HG03442 (cell line): ENCODE measurements around the gene PROSER2.
"Not testable (repeated sequence)": the region's sequence is repeated elsewhere in the genome, so short reads cannot be mapped to it uniquely, and the experiment has no call there.

Source experiments
- ATAC-seq: cut with Tn5 transposase; IDR thresholded peaks from one replicate; pipeline ENCODE4 v1.9.1; 2021; ENCODE audit warnings: mild to moderate bottlenecking, moderate library complexity; ENCODE audit not compliant: unreplicated experiment

PROSER2 gene

DNA sequence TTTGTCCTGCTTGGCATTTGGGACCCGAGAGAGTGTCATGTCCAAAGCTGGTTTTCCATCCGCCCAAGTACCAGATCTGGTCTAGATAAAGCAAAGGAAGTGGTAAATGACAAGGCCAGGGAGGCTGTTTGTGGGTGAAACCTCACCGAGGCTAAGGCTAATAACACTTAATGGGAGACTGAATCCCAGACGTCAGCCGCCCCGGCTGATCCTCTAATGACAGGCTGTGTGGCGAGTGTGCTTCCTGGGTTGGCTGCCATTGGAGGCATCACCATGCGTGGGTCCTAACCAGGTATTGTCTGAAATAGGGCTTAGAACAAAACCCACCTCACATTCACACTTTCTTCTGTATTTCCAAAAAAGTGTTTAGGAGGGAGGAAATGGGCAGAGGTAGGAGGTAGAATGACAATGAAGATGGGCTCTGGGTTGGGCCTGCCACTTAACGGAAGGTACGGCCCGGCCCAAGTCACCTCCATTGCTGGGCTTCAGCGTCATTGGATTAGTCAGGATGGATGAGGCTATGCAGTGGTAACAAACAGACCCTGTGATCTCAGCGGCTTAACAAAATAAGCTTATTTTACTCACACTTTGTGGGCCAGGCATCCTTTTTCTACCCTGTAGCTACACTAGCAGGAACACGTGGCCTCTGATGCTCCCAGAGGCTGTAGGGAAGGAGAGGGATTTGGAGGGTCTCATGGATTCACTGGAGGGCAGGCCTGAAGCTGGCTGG lies 59.7 kb downstream of the PROSER2 start:
- no peak for ATAC-seq

DNA sequence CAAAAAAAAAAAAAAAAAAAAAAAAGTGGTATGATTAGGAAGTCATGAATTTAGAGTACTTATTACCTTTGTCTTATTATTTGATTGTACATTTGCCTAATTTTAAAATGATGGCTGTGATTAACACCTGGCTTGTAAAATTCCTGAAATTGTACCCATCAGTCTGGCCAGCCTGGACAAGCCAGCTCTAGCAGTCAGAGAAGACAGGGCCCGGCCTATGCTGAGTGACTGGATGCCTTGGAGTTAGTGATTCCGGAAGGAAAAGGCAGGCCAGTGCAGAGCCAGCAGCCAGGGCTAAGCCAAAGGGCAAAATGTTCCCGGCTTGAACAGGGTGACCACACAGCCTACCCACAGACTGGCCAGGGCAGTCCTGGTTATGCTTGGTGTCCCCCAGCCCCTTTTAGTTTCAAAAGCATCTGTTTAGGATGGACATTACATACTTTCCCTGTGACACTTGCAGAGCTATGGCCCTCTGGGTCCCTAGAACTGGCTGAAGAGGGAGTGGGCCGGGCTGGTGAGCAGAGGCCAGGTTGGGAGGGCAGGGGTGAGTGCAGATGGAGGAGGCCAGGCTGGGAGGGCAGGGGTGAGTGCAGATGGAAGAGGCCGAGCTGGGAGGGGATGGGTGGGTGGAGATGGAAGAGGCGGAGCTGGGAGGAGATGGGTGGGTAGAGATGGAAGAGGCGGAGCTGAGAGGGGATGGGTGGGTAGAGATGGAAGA lies 61.7 kb downstream of the PROSER2 start:
- ATAC-seq: no peak

DNA sequence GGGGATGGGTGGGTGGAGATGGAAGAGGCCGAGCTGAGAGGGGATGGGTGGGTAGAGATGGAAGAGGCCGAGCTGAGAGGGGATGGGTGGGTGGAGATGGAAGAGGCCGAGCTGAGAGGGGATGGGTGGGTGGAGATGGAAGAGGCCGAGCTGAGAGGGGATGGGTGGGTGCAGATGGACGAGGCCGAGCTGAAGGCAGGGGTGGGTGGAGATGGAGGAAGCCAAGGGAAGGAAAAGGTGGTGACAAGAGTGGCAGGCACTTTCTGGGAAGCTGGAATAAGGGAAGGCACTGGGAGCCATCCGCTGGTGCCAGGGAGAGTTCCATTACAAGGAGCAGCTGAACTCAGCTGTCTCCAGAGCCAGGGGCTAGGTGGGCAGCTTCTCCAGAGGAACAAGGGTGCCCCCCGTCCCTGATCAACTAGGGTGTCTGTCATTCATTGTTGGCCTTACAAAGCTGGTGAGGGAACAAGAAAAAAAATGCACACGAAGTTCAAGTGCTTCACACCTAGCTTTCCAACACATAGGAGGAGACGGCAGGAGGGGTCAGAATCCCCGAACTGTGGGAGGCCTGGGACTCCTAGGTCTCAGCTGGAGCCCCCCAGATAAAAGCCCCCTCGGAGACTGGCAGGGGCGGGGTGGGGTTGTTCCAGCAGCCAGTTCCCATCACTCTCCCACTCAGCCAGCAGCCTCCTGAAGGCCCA lies 62.4 kb downstream of the PROSER2 start:
- no peak for ATAC-seq

DNA sequence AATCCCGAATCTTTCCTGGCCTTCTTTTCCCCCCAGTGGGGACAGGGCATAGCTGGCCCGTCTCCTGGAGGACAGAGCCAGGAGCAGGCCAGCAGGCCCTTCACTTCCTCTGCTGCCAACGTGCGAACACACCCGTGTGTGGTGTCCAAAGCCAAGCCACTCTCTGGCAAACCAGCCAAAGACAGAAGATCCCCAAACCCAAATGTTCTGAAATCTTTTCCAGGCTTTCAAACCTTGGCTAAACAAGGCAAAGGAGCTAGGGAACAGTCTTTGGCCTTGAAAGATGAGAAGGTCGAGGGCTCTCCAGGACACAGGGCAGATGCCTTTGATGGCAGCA lies 63.0 kb downstream of the PROSER2 start:
- no peak for ATAC-seq

DNA sequence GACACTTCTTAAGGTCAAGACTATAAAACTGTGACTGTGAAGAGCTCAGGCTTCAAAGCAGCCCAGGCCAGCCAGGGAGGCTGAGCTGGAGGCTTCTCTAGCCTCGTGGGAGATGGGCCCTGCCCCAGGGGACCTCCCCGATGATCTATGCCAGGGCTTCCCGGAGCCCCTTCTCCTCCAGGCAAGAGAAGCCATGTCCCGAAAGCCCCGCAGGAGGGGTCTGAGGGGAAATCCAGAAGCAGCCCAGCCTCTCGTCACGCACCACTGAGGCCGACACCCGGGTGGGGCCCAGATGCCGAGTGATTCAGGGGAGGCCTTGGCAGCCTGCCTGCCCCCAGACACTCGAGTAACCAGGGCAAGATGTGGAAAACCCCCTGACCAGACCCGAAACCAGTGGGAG lies 63.7 kb downstream of the PROSER2 start:
- ATAC-seq: no peak

DNA sequence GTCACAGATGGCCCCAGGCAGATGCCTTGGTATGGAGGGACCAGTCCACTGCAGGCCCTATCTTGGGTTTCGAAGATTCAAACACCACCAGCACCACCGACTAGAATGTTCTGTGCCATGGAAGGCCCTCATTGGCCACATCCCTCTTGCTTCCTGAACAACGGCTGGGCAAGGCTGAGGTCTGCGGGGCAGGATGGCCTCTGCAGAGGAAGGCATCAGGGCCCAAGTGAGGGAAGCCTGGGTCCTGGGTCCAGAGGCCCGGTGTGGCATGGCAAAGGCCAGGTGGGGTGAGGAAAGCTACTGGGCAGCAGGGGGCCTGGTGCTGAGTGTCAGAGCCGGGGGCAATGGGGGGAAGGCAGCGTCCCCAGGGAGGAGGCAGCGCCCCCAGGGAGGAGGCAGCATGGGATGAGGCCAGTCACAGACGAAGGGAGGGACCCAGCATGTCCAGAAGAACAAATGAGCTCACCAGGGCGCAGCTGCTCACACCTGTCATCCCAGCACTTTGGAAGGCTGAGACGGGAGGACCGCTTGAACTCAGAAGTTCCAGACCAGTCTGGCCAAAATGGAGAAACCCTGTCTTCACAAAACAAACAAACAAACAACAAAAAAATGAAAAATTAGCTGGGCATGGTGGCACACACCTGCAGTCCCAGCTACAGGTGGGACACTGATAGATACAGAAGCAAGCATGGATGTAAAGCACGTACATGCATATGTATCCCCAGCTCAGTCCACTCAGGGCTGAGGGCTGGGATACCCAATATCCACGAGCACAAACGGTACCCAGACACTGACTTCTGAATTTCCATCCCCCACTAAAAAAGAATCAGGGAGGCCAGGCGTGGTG lies 64.4 kb downstream of the PROSER2 start:
- no peak for ATAC-seq

DNA sequence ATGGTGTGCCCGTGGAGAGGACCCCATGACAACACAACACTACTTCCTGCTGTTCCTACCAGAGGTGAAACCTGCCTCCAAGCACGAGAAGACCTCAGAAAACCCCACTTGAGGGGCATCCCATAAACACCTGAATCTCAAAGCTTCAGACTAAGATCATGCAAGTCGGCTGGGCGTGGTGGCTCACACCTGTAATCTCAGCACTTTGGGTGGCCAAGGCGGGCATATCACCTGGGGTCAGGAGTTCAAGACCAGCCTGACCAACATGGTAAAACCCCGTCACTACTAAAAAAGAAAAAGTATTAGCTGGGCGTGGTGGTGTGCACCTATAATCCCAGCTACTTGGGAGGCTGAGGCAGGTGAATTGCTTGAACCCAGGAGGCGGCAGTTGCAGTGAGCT lies 66.1 kb downstream of the PROSER2 start:
- ATAC-seq: not testable (repeated sequence)

DNA sequence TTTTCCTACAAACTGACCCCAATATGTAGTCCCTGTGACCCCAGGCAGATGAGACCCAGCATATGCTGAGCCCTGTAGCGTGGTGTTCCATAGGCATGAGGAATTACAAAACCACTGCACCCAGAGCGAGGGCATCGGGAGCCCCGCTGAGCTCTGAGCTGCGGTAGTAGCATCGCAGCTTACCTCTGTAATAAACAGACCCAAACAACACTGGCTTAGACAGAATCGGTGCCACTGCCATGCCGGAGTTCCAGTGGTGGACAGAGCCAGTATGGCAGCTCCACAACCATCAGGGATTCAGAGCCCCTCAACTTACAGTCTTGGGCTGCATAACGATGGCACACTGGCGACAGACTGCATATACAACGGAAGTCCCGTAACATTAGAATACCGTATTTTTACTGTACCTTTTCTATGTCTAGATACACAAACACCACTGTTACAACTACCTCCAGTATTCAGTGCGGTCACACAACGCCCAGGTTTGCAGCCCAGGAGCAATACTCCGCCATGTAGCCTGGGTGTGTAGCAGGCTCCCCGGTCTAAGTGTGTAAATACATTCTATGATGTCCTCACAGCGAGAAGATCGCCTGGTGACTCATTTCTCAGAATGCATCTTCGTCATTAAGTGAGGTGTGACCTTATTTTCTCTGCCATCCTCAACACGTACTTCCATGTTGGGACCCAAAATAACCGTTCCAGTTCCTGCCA lies 68.8 kb downstream of the PROSER2 start:
- no peak for ATAC-seq

DNA sequence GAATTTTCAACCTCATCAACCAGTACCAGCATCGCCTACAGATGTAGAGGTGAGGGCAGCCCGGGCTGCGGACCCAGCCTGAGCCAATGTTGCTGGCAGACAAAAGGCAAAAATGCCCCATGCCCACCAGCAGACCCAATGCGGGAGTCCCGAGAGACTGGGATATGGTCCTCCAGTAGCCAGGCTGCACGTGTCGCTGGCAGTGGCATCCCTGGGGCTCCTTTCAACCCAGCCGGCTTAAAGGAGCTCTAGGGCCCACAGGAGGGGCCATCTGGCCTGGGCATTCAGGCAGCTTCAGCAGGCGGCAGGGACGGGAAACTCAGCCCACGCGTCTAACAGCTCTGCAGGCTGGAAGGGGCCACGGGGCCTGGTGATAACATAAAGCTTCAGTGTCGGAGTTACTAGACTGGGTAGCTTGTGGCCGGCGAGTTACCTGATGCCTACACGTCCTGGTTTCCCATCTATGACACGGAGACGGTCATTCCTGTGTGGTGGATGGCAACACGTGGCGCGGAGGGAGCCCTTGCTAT lies 70.7 kb downstream of the PROSER2 start:
- ATAC-seq: no peak

DNA sequence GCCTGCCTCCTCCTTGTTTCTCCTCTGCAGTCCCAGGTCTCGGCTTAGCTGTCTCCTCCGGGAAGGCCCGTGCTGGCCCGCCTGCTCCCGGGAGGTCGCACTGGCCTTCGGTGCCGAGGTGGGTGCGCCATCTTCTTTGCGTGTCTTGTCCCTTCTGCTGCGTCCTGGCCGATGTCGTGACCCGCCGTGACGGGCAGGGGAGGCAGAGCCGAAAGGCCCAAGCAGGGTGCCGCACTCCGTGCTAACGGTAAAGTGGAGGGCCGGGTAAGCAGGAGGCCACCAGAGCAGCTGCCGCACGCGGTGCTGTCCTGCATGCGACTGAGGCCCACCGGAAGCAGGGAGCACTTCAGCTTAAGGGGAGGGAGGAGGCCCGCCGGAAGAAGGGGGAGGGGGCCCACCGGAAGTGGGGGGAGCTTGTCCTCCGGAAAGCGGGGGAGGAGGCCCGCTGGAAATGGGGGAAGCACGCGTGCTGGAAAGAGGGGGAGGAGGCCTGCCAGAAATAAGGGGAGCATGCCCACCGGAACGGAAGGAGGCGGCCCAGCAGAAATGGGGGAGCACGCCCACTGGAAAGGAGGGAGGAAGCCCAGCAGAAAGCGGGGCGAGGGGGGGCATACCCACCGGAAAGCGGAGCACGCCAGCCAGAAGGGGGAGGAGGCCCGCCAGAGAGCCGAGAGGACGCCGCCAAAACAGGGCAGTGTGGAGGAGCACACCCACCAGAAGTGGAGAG lies 71.4 kb downstream of the PROSER2 start:
- no peak for ATAC-seq

DNA sequence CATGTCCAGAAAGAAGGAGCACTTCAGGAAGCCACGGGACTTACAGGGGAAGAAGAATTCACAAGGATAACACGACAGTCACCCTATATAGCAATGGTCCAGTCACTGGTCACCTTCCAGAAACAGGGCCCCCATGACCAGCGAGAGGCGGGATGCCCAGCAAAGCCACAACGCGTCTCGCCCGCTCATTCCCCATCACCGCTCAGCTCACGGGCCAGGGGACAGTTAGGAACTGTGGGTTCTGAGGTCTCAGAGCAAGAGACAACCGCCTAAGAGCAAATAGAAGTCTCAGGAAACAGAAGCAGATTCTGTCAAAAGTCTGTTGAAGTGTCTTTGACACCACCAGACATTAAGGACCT lies 71.9 kb downstream of the PROSER2 start:
- no peak for ATAC-seq

DNA sequence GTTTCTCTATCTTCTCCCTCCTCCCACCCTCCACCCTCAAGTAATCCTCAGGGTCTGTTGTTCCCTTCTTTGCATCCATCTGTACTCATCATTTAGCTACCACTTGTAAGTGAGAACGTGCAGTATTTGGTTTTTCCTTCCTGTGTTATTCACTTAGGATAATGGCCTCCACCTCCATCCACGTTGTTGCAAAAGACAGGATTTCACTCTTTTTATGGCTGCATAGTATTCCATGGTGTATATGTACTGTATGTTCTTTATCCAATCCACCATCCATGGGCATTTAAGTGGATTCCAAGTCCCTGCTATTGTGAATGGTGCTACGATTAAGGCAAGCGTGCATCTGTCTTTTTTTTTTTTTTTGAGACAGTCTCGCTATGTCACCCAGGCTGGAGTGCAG lies 72.4 kb downstream of the PROSER2 start:
- no peak for ATAC-seq

DNA sequence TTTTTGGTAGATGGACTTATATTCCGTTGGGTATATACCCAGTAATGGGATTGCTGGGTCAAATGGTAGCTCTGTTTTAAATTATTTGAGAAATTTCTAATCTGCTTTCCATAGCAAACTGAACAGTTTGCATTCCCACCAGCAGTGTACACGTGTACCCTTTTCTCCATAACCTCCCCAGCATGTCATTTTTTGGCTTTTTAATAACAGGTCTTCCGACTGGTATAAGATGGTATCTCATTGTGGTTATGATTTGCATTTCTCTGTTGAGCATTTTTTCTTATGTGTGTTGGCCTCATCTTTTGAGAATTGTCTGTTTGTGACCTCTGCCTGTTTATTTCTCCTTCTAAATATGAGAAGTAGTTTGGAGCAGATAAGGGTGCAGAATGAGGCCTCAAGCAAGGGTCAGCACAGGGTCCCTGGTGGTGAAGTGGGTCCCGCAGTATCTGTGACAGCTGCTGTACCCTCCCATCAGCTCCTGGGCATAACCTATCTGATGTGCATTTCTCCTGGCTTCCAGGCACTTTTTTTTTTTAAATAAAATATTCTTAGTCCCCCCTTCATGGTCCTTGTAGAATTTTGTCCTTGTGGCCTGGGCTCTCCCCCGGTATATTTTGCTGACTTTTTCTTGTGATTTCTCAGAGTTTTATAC lies 73.5 kb downstream of the PROSER2 start:
- ATAC-seq: no peak

DNA sequence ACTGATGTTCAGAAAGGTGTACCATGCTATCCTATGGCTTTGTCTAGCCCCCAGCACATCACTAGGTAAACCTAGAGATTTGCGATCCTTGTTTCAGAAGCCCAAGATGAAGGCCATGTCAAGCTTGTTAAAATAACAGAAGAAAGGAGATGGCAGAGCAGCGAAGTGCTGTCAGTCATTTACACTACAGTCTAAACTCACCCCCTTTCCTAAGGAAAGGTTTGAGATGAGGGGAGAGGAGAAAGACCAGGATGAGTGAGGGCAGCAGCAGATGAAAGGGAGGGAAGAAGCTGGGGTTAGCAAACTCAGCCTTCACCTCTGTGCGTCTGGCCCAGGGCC lies 74.8 kb downstream of the PROSER2 start:
- ATAC-seq: no peak

DNA sequence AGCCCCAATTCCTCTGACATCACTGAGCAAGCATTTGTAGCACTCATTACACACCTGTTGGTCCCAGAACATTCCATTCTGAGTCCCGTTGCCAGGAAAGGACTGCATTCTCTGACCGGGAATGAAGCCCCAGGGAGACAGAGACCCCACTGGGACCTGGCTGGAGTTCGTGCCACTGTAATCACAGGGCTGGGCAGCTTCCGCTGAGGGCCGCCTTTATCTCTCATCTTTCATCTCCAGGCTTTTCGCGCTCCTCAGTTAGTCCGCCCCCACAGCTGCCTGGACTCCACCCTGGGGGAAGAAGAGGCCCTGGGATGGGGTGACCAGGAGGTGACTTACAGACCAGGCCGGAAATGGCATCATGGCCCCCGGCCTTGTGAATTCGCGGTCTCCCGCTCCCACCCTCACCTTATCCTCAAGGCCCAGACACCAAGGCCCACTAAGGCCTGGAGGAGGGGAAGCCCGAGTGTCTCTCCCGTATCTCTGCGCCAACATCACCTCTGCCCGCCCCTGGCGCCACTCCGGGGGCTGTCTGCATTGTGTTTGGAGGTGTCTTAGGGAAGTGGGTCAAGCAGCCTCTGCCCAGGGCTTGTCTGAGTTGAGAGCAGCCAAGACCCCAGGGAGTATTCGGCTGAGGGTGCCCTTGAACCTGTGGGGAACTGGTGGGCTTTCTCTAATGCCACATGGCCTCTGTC lies 75.4 kb downstream of the PROSER2 start:
- ATAC-seq: no peak

DNA sequence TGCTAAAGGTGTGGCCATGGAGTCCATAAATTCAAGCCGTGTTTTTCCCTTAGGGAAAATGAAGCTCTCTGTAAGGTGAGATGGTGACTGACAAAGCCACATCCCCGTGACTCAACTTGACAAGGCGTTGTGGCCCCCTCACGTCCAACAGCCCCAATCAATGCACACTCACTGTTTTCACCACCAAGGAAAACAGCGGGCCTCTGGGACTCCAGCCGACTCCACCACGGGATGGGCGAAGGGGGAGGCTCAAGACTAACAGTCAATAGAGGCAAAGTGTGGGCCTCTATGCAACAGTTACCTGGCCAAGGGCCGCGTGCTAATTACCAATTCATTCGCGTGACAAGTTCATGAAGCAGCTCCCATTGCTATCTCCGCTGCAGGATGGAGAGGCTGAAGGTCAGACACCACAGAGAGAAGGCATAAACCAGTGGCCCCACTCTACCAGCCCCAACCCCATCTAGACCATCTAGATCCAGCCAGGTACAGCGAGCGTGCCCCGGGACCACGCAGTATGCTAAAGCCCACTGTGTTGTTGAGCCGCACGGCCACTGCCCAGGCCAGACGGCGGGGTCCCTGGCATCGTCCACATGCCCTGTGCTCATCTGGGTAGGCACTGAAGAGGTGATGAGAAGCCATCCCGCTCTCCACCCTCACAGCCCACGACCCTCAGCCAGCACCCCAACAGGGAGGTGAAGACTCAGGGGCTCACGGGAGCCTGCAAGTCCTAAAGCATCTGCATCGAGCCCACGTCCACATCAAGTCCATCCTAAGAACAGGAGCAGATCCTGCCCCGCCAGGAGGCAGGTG lies 76.1 kb downstream of the PROSER2 start:
- no peak for ATAC-seq

DNA sequence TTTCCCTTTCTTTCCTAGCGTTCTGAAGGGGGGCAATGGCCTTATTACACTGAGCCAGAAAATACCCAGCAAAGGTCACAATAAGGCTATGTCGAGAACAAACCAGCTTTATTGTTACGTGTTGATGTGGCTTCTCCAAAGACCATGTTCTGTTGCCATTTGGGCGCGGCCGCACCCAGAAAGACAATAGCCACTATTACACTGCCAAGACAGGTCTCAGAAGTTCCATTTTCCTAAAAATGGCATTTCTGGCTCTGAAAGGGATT lies 77.8 kb downstream of the PROSER2 start:
- no peak for ATAC-seq

DNA sequence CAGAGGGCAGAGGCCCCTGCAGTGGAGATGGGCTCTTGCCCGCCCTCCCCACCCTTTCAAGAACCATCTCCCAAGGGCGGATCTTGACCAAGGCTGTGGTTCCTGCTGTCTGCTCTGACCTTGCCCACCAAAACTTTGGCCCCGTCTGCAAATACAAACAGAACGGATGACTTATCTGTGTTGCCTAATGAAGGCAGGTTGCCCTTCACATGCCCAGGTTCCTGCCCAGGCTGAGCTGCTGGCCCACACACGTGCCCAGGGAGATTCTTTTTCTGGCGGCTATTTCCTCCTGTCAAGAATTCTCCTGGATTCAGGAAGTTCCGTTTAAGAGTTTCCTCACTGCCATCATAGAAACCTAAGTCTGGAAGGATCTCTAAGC lies 78.3 kb downstream of the PROSER2 start:
- ATAC-seq: no peak
